Hepatocyte (in vitro differentiated cells): ENCODE measurements around the gene PCDH9.

ENCODE experiments used
- EZH2phosphoT487 ChIP-seq: fragments of 200-600 bp; sonication (generic); IDR thresholded peaks from one replicate; pipeline ENCODE4 v1.6.1; 2018; ENCODE audit warnings: antibody characterized with exemption, mild to moderate bottlenecking, low read depth, moderate library complexity; ENCODE audit not compliant: unreplicated experiment, severe bottlenecking
- TF ChIP-seq, protein P1 (sequence below): fragments of 200-600 bp; sonication (generic); IDR thresholded peaks from 2 replicates; pipeline ENCODE4 v1.5.1; 2016; ENCODE audit warnings: antibody characterized with exemption, mild to moderate bottlenecking; ENCODE audit not compliant: poor library complexity

DNA sequence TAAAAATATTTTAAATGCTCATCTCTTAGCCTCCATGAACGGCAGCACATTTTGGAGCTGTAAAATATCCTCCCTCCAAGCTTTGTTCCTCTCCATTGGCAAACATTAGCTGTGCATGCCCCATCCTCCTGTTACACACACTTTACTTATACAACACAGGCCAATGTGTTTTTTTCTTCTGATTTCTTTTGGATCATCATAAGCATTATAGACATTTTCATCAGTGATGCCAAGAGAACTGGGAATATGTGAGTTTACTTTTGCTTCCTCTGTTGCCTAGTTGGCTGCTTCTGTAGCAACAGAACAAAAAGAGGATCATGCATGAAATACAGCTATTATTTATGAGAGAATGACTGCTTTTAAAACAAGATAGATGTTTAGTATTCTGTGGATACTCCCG lies 142.6 kb downstream of the PCDH9 start:
- TF ChIP-seq, protein P1, sequence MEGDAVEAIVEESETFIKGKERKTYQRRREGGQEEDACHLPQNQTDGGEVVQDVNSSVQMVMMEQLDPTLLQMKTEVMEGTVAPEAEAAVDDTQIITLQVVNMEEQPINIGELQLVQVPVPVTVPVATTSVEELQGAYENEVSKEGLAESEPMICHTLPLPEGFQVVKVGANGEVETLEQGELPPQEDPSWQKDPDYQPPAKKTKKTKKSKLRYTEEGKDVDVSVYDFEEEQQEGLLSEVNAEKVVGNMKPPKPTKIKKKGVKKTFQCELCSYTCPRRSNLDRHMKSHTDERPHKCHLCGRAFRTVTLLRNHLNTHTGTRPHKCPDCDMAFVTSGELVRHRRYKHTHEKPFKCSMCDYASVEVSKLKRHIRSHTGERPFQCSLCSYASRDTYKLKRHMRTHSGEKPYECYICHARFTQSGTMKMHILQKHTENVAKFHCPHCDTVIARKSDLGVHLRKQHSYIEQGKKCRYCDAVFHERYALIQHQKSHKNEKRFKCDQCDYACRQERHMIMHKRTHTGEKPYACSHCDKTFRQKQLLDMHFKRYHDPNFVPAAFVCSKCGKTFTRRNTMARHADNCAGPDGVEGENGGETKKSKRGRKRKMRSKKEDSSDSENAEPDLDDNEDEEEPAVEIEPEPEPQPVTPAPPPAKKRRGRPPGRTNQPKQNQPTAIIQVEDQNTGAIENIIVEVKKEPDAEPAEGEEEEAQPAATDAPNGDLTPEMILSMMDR: no peak
- TF ChIP-seq EZH2phosphoT487: no peak
